CD4-positive, alpha-beta T cell treated with Interleukin-21 for 1 hour (primary cell): Measurements from ENCODE around the gene EIPR1.
A peak's percentile ranks its signal among the peaks of the same experiment; 100 is the strongest.
"Not testable (repeated sequence)": the region's sequence is repeated elsewhere in the genome, so short reads cannot be mapped to it uniquely, and the experiment has no call there.

ENCODE experiments used
- DNase-seq: peaks from one replicate; pipeline ENCODE4 v3.0.0-alpha.2; 2020

Gene EIPR1

DNA sequence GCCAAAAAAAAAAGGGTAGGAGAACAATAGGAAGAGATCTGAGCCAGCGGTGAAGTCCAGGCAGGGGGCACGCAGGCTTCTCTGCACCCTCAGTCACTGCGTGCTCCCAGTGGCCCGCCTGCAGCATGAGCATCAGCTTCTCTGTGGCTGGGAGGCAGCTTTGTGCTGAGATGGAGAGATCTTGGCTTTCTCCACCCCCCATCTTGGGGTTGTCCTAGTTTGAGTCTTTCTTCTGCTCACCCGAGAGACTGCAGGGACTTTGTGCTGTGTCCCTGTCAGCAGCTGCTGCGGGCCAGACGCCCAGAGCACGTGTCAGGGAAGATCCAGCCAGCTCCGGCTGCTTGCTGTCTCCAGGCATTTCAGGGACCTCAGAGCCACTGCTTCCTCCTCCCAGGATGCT lies 22.2 kb upstream of the EIPR1 start:
- DNase-seq = no peak

DNA sequence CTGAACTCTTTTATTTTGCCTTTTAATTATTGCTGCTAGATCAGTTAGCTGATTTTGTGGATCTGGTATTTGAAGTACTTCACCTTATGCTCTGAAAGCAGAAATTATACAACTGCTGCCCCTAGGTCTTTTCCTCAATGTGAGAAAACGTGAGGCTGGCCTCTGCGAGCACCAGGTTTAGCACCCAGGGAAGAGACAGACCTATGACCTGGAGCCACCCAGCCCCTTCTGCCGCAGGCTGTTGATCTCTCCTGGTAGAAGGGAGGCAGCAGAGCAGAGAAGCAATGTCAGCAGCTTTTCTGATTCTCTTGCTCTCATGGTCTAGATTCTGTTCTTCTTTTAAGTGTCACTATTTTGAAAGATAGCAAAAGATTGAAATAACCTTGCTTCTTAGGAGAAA lies 21.8 kb upstream of the EIPR1 start:
- DNase-seq = no peak

DNA sequence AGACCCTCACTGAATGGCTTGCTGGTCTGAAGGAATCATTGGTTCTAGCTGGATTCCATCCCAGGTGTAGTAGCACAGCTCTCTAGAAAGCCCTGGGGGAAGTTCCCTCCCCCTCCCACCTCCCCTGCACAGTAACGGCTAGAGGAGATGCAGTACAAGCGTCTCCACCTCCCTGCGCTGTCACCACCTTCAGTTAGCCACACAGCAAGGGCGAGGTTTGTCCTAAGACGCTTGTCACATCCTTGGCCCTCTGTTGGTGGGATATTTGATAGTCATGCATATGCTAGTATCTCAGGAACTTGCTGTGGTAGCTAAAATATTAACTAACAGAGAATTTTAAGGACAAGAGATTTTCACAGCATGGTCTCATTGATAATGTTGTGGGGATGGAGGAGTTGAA lies 21.2 kb upstream of the EIPR1 start:
- DNase-seq = no peak

DNA sequence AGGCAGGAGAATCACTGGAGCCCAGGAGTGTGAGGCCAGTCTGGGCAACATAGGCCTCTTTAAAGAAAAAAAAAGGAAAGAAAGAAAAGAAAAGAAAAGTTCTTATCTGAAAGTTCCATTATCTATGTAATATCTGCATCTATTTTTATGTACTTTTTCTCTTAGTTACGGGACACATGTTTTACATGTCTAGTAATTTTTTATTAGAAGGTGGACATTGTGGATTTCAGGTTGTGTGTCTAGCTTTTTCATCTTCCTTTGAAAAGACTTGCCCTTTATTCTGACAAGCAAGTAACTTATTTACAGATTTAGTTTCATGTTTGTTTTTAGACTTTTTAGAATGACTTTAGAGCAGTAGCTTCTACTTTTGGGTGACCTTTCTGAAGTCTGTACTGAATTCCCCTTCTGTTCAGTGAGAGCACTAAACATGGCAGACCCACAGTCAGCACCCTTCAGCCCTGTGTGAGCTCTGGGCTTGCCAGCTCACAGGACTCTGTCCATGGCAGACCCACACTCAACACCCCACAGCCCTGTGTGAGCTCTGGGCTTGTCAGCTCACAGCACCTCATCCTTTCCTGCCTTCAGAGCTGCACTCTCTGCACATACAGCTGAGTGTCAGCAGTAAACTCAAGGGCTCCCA lies 19.4 kb upstream of the EIPR1 start:
- DNase-seq = no peak

DNA sequence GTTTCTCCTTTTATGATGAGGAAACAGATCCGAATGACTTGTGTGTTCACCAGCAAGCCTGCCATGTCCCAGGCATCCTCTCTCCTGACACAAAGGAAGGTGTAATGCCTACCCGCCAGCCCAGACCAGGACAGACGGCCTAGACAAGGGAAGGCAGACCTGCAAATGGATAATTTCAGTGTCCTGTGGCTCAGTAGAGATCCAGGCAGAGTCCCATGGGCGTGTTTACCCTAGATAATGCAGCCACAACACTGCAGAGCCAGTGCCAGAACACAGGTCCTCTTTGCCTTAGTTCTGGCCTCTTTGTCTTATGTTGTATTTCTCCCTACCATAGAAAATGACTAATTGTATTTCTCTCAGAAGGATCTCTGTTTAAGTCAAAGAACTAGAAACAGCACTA lies 14.6 kb upstream of the EIPR1 start:
- DNase-seq = no peak

DNA sequence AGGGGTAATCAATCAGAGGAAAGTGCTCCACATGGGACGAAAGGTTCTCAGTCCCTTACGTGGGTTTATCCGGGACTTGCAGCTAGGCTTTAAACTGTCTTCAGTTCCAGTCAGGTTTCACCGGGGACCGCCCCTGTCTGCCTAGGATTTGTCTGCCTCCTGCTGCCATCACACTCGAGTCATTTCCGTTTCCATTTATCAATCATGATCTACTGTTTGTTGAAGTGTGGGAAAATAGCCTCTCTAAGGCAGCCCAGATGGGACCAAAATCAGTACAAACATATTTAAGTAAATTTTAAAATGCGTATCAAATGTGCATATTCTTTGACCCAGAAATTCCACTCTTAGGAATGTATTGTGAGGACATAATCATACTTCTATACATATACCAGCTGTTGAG lies 12.4 kb upstream of the EIPR1 start:
- no peak for DNase-seq

DNA sequence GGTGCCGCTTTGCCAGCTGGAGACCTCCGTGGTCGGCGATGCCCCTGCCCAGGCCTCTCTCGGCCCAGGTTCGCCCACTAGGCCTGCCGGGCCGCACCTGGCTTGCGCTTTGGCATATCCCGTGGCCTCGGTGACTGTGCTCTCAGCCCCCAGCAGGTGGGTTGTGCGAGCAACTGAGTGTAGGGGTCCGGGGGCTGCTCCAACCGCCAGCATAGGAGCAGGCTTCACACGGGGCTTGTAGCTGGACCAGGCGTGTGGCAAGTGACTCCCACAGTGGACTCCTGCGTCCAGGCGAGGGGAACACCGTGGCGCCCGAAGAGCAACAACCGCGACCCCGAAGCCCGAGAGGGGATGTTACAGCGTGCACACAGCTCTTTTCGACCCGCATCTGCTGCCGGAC lies 11.6 kb upstream of the EIPR1 start:
- no peak for DNase-seq

DNA sequence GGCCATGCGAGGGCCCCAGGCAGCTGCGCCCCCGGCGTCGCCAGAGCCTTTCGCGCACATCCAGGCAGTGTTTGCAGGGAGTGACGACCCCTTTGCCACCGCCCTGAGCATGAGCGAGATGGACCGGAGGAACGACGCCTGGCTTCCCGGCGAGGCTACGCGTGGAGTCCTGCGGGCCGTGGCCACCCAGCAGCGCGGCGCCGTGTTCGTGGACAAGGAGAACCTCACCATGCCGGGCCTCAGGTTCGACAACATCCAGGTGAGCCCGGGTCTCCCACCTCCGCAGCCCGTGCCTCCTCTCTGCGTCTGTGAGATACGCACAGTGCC lies 10.8 kb upstream of the EIPR1 start:
- no peak for DNase-seq

DNA sequence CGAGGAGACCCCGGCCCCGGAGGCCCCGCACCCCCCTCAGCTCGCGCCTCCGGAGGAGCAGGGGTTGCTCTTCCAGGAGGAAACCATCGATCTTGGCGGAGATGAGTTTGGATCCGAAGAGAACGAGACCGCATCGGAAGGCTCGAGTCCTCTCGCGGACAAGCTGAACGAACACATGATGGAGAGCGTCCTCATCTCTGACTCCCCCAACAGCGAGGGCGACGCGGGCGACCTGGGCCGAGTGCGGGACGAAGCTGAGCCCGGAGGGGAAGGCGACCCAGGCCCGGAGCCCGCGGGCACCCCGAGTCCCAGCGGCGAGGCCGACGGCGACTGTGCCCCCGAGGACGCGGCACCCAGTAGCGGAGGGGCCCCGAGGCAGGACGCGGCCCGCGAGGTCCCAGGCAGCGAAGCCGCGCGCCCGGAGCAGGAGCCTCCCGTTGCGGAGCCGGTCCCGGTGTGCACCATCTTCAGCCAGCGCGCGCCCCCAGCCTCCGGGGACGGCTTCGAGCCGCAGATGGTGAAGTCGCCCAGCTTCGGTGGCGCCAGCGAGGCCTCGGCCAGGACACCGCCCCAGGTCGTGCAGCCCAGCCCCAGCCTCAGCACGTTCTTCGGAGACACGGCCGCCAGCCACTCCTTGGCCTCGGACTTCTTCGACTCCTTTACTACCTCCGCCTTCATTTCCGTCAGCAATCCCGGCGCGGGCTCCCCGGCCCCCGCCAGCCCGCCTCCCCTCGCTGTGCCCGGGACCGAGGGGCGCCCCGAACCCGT lies 10.2 kb upstream of the EIPR1 start:
- no peak for DNase-seq

DNA sequence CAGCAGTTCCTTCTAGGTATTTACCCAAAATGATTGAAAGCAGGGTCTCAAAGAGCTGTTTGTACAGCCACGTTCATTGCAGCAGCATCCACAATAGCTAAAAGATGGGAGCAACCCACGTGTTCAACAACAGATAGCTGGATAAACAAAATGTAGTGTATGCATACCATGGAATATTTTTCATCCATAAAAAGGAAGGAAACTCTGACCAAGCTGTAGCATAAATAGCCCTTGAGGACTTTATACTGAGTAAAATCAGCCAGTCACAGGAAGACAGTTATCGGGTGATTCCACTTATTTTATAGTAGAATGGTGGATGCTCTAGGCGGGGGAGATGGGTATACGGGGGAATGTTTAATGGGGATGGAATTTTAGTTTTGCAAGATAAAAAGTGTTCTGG lies 9.4 kb upstream of the EIPR1 start:
- DNase-seq = no peak

DNA sequence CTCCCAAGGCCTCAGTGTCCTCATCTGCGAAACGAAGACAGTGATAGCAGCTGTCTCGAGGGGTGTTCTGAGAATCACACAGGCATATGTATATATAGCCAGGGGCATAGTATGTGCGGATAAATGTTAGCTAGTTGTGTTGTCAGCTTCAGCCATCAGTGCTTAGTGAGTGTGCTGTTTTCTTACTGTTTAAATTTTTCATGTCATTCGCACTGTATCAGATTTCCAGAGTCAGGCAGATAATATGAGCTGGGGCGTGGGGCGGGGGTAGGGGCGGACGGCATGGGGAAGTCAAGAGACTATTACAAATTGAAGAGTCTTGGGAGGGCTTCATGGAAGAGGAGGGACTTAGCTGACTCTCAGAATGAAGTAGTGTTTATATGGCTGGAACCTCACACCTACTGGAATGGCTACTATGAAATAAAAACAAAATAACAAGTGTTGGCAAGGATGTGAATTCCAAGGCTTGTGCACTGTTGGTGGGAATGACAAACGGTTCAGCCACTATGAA lies 8.9 kb upstream of the EIPR1 start:
- DNase-seq = no peak

DNA sequence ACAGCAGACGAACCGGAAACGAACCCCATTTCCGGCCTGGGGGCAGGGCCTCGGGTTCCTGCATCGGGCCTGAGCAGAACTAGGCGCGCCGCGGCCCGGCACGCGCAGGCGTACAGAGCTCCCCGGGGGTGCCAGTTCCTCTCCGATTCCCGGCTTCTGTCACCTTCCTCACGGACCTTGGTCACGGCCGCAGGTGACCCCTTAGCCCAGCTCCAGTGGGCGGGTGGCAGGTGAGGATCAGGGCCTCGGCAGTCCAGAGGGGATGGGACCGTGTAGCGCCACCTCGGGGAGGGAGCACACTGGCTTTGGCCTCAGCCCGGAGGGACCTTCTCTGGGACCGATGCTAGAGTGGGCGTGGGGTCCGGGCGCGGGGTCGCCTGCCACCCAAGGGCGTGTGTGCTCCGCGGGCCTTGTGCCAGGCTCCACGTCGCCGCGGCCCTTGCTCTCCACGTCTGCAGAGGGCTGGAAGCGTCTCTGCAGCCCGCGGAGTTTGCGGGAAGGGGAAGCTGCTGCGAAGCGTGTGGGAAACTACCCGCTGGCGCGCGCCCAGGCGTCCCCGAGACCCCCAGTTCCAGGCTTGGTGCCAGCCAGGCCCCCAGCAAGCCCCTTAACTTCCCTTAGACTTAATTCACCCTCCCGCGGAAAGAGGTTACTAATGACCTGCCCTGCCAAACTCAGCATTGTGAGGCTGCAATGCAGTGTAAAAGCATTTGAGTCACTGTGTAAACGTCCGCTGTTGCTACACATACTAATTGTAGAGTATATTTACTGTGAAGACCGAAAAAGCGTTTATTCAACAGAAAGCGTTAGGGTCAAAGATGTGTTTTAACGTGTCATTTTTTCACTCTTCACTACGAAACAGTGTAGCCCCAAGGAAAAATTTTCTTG lies 2.3 kb upstream of the EIPR1 start, which contains the start of gene TRAPPC12:
TSS of gene TRAPPC12 (plus strand) at position 48 of the 888 bp plus-strand sequence. CDS start 7,930 bp downstream, outside the sequence.
- DNase-seq = peak; percentile 93

DNA sequence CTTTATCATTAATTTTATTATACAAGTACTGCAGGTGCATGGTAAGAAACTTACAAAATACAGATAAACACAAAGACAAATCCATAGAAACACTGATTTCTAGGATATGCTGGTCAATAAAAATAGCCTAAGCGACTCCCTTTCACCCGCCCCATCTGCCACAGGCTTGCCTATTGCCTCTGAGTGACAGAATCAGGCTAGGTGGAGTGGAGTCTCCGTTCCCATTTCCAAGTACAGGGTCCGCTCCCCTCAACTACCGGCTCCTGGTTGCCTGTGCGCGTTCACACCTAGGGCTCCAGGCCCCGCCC lies 1.7 kb upstream of the EIPR1 start:
- no peak for DNase-seq

DNA sequence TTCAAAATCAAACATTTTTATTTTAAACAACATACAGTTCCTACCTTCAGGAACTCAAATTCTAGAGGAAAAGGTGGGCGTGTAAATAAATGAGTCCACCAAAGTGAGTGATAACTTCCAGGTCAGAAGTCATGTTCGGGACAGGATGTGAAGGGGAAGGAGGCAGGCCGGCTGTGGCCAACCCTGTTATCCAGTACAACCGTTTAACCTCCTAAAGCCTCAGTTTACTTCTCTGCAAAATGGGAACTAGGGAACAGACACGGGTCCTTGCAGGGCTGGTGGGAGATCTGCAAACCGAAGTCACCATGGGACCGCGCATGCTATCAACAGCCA lies 373 bp downstream of the EIPR1 start:
- peak; percentile 56 for DNase-seq

DNA sequence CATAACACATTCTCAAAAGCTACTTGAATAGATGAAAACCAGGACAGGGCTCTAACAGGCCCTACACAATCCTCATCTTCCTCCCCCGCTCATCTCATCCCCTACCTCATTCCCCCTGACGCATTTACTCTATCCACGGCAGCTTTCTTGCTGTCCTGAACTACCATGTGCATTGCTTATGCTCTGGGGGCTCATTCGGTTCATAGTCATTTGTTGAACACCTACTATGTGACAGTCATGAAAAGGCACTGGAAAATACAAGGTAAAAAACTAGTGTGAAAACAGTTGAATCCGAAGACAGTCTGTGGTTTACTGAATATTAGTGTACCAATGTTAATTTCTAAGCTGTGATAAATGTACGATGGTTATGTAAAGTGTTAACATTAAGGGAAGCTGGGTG lies 797 bp downstream of the EIPR1 start:
- DNase-seq = no peak

DNA sequence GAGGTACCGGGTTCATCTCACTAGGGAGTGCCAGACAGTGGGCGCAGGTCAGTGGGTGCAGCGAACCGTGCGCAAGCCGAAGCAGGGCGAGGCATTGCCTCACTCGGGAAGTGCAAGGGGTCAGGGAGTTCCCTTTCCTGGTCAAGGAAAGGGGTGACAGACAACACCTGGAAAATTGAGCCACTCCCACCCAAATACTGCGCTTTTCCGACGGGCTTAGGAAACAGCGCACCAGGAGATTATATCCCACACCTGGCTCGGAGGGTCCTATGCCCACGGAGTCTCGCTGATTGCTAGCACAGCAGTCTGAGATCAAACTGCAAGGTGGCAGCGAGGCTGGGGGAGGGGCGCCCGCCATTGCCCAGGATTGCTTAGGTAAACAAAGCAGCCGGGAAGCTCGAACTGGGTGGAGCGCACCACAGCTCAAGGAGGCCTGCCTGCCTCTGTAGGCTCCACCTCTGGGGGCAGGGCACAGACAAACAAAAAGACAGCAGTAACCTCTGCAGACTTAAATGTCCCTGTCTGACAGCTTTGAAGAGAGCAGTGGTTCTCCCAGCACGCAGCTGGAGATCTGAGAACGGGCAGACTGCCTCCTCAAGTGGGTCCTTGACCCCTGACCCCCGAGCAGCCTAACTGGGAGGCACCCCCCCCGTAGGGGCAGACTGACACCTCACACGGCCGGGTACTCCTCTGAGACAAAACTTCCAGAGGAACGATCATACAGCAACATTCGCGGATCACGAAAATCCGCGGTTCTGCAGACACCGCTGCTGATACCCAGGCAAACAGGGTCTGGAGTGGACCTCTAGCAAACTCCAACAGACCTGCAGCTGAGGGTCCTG lies 8.1 kb downstream of the EIPR1 start:
- DNase-seq = not testable (repeated sequence)

DNA sequence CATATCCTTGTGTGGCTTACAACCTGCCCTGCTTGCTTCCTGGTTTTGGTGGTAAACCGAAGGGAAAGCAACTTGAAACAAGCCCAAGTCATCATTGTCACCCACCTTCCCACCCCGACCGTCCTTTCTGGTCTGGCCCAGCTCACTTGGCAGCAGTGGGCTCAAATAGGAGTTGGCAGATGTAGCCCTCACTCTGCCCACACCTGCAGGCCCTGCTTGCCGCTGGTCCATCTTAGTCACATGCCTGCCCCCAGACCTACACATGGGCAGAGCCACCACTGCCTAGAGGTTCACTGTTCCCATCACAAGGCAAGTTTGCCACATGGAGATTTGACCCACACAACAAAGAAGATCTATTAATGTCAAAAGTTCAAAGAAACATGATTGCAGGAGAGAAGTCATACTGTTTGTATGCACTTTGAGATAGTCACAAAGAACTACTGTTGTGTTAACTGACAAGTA lies 9.3 kb downstream of the EIPR1 start:
- no peak for DNase-seq

DNA sequence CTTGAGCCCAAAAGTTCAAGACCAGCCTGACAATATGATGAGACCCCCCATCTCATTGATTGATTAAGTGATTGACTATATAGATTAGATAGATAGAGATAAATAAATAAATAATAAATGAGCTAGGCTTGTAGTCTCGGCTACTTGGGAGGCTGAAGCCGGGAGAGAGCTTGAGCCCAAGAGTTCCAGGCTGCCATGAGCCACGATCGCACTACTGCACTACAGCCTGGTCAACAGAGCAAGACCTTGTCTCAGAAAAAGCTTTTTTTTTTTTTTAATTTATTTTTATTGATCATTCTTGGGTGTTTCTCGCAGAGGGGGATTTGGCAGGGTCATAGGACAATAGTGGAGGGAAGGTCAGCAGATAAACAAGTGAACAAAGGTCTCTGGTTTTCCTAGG lies 12.4 kb downstream of the EIPR1 start:
- no peak for DNase-seq

DNA sequence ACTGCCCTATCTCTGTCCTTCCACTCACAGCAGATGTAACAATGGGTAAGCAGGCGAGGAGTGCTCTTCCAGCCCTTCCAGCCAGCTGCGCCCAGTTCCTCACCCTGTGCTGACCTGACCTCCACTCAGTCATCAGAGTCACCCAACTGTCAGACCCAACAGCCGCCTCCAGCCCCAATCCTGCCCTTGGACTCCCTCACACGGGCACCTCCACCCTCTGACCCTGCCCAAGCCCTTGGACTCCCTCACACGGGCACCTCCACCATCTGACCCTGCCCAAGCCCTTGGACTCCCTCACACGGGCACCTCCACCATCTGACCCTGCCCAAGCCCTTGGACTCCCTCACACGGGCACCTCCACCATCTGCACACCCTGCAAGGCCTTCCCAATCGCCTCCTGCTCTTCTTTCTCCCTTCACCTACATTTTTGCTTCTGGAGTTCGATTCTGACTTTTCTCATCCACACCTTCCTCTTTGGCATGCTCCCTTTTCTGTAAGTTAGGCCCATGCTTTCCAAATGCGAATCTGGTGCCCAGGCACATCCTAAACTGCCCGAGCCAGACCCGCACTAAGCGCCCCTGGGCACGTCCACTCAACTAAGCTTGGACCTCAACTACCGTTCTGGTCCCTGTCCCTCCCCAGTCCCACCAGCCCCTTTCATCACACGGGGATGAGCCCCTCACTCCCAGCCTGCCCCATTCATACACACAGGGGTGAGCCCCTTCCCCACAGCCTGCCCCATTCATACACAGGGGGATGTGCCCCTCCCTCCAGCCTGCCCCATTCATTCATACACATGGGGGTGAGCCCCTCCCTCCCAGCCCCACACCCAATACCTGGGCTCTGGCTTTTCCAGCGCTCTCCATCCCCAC lies 15.9 kb downstream of the EIPR1 start:
- no peak for DNase-seq

DNA sequence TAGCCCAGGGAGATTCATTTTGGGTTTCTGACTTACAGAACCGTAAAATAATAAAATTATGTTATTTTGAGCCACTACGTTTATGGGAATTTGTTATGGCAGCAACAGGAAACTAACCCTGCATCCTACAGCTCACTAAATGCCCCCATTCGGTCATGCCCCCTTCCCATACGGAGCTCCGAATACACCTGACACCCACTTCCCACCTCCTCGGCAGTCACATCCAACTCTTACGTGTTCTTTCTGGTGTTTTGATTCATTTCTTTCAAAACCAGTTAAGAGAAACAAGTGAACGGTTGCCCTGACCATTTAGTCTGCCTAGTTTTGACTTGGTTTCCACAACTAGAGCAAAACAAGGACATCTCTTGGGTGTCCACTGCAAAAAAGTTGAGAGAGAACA lies 19.7 kb downstream of the EIPR1 start:
- no peak for DNase-seq

DNA sequence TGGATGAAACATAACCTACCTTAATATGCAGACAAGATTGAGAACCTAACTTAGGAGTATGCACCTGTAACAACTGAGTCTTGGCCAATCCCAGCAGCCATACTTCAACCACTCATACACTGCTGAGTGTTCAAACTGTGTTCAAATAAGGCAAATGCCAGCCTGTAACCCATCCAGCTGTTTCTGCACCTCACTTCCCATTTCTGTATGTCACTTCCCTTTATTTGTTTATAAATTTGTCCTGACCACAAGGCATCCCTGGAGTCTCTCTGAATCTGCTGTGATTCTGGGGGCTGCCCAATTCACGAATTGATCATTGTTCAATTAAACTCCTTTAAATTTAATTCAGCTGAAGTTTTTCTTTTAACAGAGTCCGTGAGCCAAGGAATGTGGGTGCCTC lies 20.2 kb downstream of the EIPR1 start:
- DNase-seq = not testable (repeated sequence)

DNA sequence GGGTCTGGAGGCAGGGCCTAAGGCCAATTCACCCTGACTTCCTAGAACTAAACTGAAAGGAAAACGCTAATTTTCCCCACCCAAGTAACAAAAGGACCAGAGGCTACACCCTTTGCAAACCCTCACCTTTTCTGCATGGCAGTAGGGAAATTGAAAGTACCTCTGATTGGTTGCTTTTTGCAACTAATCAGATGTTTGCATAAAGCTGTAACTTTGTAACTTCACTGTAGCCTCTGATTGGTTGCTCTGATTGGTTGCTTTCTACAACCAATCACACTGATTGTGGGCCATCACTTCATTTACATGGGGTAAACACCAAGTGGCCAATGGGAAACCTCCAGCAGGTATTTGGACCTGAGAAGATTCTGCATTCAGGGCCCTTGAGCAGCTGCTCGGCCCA lies 20.8 kb downstream of the EIPR1 start:
- no peak for DNase-seq
